HG02981 (cell line): Measurements from ENCODE around the gene TPPP2.
"Not testable (repeated sequence)": the region's sequence is repeated elsewhere in the genome, so short reads cannot be mapped to it uniquely, and the experiment has no call there.

Experiments used
- ATAC-seq: cut with Tn5 transposase; IDR thresholded peaks from one replicate; pipeline ENCODE4 v1.9.1; 2021; ENCODE audit warnings: mild to moderate bottlenecking, moderate library complexity; ENCODE audit not compliant: unreplicated experiment

The TPPP2 gene

DNA sequence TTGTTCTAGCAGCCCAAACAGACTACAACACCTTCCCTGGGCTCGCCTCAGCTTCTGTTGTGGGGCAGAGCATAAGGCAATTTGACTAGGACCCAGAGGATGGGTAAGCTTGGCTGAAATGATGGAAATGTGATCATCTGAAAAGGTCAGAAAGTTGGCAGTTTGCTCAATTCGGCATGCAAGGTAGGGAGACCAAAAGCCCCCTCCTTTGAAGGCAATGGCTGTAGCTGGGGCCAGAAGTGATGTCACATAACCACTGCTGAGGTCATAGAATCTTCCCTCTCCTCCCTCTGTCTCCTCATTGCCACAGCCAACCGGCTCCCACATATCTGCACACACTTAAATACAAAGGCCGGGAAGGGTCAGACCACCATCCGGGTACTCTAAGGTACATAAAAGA is at the start of gene TPPP2:
Gene TPPP2 (plus strand): TSS at position 301 of the 400 bp plus-strand sequence. CDS start 365 bp downstream, outside the sequence.
- ATAC-seq: no peak

DNA sequence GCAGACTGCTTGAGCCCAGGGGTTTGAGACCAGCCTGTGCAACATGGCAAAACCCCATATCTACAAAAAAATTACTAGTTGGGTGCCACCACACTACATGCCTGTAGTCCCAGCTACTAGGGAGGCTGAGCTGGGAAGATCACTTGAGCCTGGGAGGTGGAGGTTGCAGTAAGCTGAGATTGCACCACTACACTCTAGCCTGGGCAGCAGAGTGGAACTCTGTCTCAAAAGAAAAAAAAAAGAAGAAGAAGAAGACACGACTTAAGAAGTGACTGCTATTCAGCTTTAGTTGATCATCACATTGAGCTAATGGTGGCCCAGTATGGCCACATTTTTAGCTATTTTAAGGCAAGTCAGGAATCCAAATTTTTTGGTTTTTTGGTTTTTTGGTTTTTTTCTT is 49.1 kb upstream of the TPPP2 start:
- ATAC-seq: no peak

DNA sequence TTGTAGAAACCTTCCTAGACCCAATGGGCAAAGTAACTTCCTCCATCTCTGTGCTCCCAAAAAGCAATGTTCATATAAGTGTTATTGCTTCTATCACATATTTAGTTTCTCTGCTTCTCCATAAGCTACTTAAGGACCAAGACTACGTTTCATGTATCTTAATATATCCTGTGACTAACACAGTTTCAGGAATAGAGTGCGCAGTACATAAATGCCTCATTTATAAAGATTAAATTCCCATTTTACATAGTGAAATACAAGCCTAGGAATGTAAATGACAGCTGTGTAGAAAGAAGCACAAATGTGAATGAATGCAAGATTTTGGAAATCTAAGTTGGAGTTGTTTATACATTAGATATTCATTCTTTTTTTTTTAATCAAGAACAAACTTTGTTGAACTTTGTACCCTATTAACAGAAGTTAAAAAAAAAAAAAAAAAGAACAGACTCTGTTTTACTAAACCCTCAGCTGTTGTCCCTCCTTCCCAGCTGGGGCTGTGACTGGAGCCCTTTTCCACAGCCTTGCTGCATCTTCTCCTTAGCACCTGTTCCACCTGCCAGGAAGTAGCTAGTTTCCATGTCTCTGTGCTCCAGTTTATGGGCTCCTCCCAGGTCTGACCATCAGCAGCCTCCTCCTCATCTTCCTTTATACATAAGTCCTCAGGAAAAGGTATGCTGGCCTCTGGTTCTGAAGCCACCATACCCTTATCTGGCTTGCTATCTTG is 47.2 kb upstream of the TPPP2 start:
- no peak for ATAC-seq

DNA sequence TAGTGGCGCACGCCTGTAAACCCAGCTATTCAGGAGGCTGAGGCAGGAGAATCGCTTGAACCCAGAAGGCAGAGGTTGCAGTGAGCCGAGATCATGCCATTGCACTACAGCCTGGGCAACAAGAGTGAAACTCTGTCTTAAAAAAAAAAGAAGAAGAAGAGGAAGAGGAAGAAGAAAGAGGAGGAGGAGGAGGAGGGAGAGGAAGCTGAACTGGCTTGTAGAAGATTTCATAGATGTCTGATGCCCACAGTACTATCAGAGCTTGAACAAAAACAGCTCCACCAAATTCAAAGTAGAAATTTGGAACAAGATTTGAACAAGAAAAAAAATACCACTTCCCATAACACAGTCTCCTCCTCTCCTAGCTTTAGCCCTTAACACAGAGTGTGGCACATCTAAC is 44.4 kb upstream of the TPPP2 start:
- ATAC-seq: not testable (repeated sequence)

DNA sequence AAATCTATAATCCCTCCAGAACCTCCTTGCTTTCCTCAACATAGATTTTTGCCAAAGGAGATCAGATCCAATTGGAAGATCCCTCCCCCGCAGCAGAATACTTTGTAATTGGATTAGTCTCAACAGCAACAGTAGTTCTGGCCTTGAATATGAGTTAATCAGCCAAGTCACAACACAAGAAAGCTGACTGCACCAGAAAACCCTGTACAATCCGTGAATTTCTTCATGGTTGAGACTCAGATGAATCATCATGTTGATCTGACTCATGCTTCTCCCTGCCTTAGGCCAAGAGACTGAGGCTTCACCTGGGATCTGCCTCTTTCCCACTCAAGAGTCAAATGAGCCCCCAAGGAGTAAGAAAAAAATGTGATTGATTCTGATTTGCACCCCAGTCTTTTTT is 43.2 kb upstream of the TPPP2 start:
- ATAC-seq: no peak

DNA sequence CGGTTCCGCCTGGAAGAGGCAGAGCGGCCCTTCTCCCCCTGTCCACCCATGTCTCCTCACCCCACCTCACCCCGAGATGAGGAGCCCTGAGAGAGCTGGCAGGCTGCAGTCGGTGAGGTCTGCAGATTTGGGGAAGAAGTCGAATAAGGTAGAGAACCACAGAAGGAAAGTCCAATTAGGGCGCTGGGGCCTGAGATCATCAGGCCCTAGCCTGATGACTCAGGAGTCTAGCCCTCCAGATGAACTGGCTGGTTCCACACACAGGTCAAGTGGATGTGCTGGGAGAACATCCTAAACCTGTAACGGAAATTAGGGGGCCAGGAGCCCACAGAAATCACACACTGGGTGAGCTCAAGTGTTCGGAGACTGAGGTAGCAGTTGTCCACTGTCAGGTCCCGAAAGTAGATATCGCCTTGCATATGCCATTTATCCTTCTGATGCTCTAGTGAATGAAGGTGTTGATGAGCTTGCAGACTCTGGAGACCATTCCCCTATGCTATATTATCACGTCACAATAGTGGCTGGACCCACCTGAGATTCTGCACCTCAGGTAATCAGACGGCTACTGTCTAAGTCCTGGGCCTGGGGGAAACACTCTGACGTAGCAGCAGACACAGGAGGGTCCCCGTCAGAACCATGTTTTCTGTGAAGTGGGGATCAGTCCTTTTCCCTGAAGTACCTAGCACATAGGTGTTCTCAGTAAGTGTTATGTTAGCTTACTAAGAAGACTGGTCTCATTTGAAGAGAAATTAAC is 41.1 kb upstream of the TPPP2 start:
- ATAC-seq: no peak

DNA sequence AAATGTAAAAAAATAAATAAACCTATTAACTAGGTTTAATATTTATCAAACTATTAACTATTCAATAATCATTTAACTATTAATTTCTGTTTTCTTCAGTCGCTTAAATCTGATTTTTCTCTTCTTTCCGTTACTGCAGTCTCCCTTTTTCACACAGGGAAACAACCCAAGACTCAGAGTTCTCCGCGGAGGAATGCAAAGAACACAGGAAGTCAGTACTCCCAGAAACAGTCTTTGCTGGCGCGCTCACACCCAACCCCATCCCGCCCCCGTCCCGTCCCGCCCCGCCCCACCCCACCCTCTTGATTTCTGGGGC is 40.6 kb upstream of the TPPP2 start:
- no peak for ATAC-seq

DNA sequence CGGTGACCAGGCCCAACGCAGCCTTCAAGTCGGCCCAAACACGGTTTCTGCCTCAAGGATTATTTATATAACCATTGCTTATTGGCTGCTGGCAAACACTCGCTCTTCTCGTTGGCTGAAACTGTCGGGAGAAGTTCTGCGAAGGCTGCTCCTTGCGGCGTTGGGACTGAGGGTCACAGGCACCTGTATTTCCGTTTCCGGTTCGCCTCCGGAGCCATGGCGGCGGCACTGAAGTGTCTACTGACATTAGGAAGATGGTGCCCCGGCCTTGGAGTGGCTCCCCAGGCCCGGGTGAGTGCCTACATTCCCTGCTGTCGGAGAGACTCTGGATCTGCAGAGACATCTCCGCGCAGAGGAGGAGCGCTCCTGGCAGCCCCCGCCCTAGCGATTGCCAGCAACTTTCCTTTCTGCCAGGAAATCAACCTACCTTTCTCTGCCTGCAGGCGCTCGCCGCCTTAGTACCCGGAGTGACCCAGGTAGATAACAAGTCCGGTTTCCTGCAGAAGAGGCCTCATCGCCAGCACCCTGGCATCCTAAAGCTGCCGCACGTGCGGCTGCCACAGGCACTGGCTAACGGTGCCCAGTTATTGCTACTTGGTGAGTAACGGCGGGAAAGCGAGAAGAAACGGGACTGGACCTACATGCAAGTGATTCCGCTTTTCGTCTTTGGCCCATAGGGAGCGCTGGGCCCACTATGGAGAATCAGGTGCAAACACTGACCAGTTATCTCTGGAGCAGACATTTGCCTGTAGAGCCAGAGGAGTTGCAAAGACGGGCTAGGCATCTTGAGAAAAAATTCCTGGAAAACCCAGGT is 40.0 kb upstream of the TPPP2 start, which contains the start of gene METTL17:
Gene METTL17 (plus strand): TSS at position 194 of the 814 bp plus-strand sequence. CDS start 23 bp downstream, at position 217.
- peak; percentile 95 for ATAC-seq

DNA sequence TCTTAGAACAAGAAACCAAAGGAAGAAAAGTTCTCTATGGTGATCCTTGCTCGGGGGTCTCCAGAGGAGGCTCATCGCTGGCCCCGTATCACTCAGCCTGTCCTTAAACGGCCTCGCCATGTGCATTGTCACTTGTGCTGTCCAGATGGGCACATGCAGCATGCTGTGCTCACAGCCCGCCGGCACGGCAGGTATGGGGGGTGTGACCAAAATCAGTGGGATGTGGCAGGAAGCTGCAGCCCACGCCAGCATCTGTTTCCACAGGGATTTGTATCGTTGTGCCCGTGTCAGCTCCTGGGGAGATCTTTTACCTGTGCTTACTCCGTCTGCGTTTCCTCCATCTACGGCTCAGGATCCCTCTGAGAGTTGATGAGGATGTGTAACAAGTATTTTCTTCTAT is 33.5 kb upstream of the TPPP2 start:
- no peak for ATAC-seq

DNA sequence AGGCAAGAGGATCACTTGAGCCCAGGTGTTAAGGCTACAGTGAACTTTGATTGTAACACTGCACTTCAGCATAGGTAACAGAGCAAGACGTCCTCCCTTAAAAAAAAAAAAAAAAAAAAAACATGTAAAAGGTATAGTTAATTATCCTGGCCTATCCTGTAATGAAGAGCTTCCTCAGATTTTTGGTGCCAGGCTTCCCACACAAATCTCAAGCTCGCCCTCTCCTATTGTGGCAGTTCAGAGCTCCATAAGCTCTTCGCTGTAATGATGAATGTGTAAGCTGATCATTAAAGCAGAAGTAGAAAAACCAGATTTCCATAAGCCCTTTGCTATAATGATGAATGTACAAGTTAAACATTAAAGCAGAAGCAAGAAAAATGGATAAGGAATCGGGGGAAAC is 32.9 kb upstream of the TPPP2 start:
- ATAC-seq: no peak

DNA sequence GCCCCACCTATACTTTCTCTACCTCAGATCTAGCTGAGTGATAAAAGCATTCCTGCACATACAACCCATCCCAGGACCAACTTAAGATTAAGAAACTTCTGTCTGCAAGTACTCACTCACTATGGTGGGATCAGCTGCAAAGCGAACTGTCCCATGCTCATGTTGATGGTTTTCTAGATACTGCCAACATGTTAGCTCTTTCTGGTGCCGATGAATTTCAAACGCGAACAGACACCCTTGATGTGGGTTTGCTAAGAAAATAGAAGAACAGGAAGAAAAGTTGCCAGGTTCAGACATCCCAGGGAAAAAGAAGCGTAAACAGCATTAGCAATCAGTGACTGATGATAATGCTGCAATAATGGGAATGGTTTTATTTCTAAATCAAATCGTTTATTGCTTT is 32.5 kb upstream of the TPPP2 start:
- ATAC-seq: no peak

DNA sequence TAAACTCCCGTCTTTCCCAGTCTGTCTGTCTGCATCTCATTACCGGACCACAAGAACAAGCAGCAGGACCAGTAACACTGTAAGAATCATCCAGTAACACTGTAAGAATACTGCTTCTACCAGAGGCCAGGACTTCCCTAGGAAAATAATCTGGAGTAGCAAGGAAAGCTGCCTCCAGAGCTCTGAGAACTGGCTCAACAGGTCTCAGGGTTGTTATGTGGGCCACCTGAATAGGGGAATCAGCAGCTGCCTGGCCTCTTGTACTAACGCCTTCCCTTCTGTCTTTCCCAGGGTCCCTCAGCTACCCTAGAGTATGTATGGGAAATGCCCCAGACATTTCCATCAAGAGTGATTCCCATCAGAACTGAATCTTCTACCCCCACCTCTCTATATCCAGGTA is 31.9 kb upstream of the TPPP2 start:
- ATAC-seq: no peak

DNA sequence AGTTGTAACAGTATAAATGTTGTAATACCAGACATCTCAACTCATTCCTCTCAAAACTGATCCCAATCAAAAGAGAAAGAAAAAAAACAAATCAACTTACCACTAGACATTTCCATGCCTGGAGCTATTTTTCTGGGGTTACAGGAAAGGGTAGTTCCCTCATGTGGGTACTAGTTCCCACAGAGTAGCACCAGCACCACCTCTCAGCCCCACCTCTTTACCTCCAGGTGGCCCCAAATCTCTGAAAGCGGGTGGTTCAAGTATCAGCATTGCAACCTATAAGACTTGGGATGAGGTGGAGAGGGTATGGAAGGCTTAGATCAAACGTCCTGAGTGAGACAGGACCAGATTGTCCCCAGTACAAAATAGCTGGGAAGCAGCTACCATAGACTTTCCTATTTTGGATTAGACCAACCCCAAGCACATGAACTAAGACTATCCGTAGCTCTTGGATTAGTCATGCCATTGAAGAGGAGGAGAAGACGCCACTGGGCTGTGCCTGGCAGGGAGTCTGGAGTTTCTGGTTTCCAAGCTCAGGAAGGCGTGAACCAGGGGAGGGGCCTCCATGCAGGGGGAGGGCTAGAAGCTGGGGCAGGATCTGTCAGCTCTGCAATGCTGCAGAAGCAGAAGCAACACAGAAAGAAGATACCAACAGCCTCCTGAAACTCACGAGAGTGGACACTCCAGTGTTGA is 31.2 kb upstream of the TPPP2 start, which contains the start of gene SLC39A2:
Gene SLC39A2 (plus strand): TSS at position 620 of the 693 bp plus-strand sequence. CDS start 154 bp downstream, outside the sequence.
- ATAC-seq: no peak

DNA sequence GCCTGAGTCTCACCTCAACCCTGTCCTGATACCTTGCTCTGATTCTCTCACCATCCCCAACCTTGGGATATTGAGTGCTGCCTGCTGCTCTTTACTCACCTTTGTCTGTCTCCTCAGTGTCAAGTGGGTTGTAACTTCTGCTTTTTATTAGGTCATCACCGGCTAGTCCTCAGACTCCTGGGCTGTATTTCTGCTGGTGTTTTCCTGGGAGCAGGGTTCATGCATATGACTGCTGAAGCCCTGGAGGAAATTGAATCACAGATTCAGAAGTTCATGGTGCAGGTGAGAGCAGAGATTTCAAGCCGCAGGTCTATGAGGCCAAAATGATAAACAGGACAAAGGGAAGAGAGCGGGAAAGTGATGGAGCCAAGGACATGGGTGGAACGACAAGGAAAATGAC is 30.4 kb upstream of the TPPP2 start:
- no peak for ATAC-seq

DNA sequence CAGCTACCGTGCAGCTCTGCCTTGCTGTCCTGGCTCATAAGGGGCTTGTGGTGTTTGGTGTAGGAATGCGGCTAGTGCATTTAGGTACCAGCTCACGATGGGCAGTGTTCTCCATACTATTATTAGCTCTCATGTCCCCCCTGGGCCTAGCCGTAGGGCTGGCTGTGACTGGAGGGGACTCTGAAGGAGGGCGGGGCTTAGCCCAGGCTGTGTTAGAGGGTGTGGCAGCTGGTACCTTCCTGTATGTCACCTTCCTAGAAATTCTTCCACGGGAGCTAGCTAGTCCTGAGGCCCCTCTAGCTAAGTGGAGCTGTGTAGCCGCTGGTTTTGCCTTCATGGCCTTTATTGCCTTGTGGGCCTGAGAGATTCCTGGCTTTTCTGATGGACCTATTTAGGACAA is 28.8 kb upstream of the TPPP2 start:
- ATAC-seq: no peak

DNA sequence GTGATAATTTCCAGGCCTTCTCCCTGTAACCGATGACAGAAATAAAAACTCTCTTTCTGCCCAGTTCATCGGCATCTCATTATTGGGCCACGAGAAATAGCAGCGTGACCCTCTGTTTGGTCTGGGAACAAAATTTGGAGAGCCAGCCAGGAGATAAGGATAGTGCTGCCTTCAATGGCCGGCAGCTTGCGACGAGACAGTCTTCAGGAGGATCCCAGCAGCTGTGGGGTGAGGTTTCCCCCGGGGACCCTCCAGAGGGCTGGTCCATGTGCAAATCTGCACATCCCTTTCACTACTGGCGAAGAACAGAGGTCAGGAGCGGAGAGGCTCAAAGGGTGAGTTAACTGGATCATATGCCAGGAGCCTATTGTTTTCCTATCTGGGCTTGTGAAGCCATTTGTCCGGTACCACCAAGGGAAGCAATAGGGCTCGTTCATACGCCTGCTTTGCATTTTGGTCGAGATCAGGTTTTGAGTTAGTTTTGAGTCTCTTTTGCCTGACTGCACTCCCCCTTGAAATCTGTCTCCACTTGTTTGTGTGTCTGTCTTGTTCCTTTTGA is 26.1 kb upstream of the TPPP2 start:
- no peak for ATAC-seq

DNA sequence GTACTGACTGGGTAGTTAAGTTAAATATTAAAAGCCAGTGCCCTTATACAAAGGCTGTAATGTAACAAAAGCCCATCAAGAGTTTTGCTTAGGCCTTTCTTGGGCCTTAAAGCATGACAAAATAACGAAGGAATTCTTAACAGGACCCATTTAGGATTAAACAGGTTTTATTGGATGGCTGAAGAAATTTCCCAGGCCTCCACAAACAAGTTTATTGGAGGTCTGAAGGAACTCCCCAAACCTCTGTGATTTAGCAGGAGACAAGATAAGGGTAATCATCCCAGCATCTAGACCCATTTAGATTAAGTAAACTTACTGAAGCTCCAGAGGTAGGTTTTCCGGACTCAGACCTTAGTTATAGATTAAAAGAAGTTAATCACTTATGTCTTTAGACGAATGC is 20.3 kb upstream of the TPPP2 start:
- ATAC-seq: not testable (repeated sequence)

DNA sequence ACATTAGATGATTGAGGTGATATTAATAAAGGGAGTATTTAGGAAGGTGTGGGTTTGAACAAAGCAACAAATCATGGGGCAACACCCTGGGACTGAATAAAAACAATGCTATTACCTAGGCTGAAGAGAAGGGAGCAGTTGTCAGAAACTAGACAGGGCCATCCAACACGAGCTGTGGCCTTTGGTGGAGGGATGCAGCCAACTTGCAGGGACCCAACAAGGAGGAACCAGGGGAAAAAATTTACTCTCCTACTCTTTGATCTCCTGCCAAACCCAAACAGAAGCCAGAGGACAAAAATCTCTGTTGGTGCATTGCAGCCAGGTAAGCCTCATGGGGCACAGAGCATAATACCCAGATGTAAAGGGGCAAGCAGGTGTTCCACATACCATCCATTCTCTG is 18.9 kb upstream of the TPPP2 start:
- ATAC-seq: no peak

DNA sequence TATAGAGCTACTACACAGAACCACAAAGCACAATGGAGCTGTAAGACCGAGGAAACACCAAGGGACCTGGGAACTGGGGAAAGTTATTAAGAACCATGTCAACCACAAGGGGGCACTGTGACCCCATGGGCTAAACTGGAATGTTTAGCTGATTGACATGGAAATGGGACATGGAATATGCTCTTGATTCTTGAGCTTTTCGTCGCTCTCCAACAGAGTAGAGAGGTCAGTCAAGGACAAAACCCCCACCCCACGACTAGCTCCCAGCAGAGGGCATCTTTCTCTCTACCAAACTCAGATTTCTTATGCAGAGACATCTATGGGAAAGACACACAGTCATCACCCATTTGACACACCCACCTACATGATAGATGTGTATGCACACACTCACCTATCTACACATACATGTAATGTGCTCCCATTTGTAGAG is 15.2 kb upstream of the TPPP2 start:
- no peak for ATAC-seq

DNA sequence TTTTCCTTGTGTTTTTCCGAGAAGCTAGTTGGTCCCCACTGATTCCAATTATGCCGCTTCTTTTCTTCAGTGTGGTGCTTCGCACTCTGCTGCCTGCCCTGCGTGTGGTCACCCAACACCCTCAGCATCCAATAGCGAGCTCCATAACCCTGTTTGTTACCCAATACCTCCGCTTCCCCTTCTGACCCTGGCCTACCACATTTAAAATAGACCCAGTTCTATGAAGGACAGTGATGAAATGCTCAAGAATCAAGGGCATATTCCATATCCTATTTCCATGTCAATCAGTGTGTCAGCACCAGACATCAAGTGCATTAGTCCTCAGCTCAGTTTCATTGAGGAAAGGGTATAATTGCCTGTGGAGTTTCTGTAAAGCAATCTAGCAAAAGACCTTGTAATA is 14.7 kb upstream of the TPPP2 start:
- ATAC-seq: no peak
